Measurements from ENCODE around the gene FABP6. TPM values are rescaled to one million over a fixed set of nuclear protein-coding genes. Genes with fewer than 3 reads are reported as not detected.

Gene FABP6
- total RNA-seq, 1 experiment from 2014 or later = 0.52 TPM

DNA sequence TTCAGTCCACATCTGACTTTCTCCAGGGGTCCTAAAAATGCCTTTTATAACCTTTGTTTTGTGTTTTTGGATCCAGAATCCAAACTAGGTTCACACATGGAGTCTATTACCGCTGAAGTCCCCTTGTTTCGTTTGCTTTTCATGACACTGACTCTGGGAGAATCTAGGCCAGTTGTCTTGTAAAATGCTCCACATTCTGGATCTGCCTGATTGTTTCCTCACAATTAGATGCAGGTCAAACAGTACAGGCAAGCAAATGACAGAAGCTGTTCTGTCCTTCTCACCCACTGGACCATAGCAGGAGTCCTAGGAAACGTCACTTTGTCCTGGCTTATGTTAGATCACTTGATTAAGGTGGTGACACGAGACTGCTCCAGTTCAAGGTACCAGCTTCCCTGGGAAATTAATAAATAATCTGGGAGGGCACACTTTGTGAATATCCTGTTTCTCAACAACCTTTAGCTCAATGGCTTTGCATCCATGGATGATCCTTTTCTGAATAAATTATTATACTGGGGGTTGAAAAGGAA is 34.1 kb downstream of the FABP6 start:
- Histone ChIP-seq H3K9me3 (ENCODE audit: low read depth, low read length, poor library complexity, severe bottlenecking) (no peaks in the 10 kb centered on the region), H3K4me1 (ENCODE audit: insufficient read depth, low read length, poor library complexity, severe bottlenecking) (peaks cover 34% of the 10 kb centered on the region), H3K4me3 (ENCODE audit: low read depth, low read length, poor library complexity, severe bottlenecking) (no peak overlapping the region), H3K36me3 (ENCODE audit: insufficient read depth, low read length, poor library complexity, severe bottlenecking) (peaks cover 4% of the 10 kb centered on the region), H3K27ac (ENCODE audit: low read depth, low read length, poor library complexity, severe bottlenecking) (peak overlapping the region; percentile 88), H3K27me3 (replicated peaks; ENCODE audit: insufficient read depth, low read depth, low read length, poor library complexity) (no peaks in the 10 kb centered on the region)
- ChIA-PET CTCF (no interaction called here), POLR2A (ENCODE audit: low non-redundant PET) (interaction anchor here (0.6 kb wide), 1 partner anchor 15 kb away, joined by 3 read pairs; no protein-coding TSS in a partner anchor)
- BruUV-seq (replicated peaks) = no TSS peak
- intact Hi-C loops (cut with micrococcal nuclease; ENCODE audit: unreplicated experiment) = no loop called here
- TF ChIP-seq EZH2 (IDR thresholded peaks at IDR 0.05; ENCODE audit: borderline replicate concordance, low read depth, low read length, poor library complexity, severe bottlenecking) = no peak
- no peak for TF ChIP-seq CTCF (conservative IDR thresholded peaks at IDR 0.05; ENCODE audit: low read depth, low read length)
- DNase-seq (ENCODE audit: low spot score) = no peak

GRCh38 chr5:160266044-160266443 is 36.7 kb downstream of the FABP6 start:
- Histone ChIP-seq H3K4me3 (ENCODE audit: low read depth, low read length, poor library complexity, severe bottlenecking) (no peak overlapping the region), H3K27me3 (replicated peaks; ENCODE audit: insufficient read depth, low read depth, low read length, poor library complexity) (no peaks in the 10 kb centered on the region), H3K36me3 (ENCODE audit: insufficient read depth, low read length, poor library complexity, severe bottlenecking) (no peaks in the 10 kb centered on the region), H3K9me3 (ENCODE audit: low read depth, low read length, poor library complexity, severe bottlenecking) (no peaks in the 10 kb centered on the region), H3K27ac (ENCODE audit: low read depth, low read length, poor library complexity, severe bottlenecking) (no peak overlapping the region), H3K4me1 (ENCODE audit: insufficient read depth, low read length, poor library complexity, severe bottlenecking) (peaks cover 59% of the 10 kb centered on the region)
- TF ChIP-seq EZH2 (IDR thresholded peaks at IDR 0.05; ENCODE audit: borderline replicate concordance, low read depth, low read length, poor library complexity, severe bottlenecking) = no peak
- no peak for TF ChIP-seq CTCF (conservative IDR thresholded peaks at IDR 0.05; ENCODE audit: low read depth, low read length)
- ChIA-PET POLR2A (ENCODE audit: low non-redundant PET) (no interaction called here), CTCF (no interaction called here)
- no TSS peak for BruUV-seq (replicated peaks)
- DNase-seq (ENCODE audit: low spot score) = no peak
- intact Hi-C loops (cut with micrococcal nuclease; ENCODE audit: unreplicated experiment) = no loop called here

GRCh38 chr5:160266752-160267345 is 37.5 kb downstream of the FABP6 start:
- BruUV-seq (replicated peaks) = no TSS peak
- H3K27ac ChIP-seq (ENCODE audit: low read depth, low read length, poor library complexity, severe bottlenecking) = no peak overlapping the region
- no peaks in the 10 kb centered on the region for H3K9me3 ChIP-seq (ENCODE audit: low read depth, low read length, poor library complexity, severe bottlenecking)
- intact Hi-C loops (cut with micrococcal nuclease; ENCODE audit: unreplicated experiment) = no loop called here
- no peaks in the 10 kb centered on the region for H3K27me3 ChIP-seq (replicated peaks; ENCODE audit: insufficient read depth, low read depth, low read length, poor library complexity)
- POLR2A ChIA-PET (ENCODE audit: low non-redundant PET) = no interaction called here
- no peak for TF ChIP-seq EZH2 (IDR thresholded peaks at IDR 0.05; ENCODE audit: borderline replicate concordance, low read depth, low read length, poor library complexity, severe bottlenecking)
- TF ChIP-seq CTCF (conservative IDR thresholded peaks at IDR 0.05; ENCODE audit: low read depth, low read length) = no peak
- H3K4me1 ChIP-seq (ENCODE audit: insufficient read depth, low read length, poor library complexity, severe bottlenecking) = peaks cover 54% of the 10 kb centered on the region
- no peak overlapping the region for H3K4me3 ChIP-seq (ENCODE audit: low read depth, low read length, poor library complexity, severe bottlenecking)
- CTCF ChIA-PET = no interaction called here
- H3K36me3 ChIP-seq (ENCODE audit: insufficient read depth, low read length, poor library complexity, severe bottlenecking) = no peaks in the 10 kb centered on the region
- no peak for DNase-seq (ENCODE audit: low spot score)
